Large intestine (tissue), 3 donors: ENCODE measurements around the gene CDKN2AIP. TPM values are rescaled to one million over a fixed set of nuclear protein-coding genes. Genes with fewer than 3 reads are reported as not detected.
"Not testable (repeated sequence)": the region's sequence is repeated elsewhere in the genome, so short reads cannot be mapped to it uniquely, and the experiment has no call there.

Source experiments
- DNase-seq, 2 donors: peaks; one replicate each; pipeline versions ENCODE4 v3.0.0 to v3.0.0-alpha.2; 2013
- H3K27ac ChIP-seq: one replicate; pipeline ENCODE4 v1.5.1; 2013; ENCODE audit warnings: low read length
- H3K27me3 ChIP-seq: 2 replicates; pipeline ENCODE4 v1.6.1; 2013; ENCODE audit warnings: low read length; ENCODE audit not compliant: control insufficient read depth, insufficient read depth
- H3K36me3 ChIP-seq: 2 replicates; pipeline ENCODE4 v1.6.1; 2013; ENCODE audit warnings: low read length; ENCODE audit not compliant: control insufficient read depth, insufficient read depth
- H3K4me1 ChIP-seq: one replicate; pipeline ENCODE4 v1.6.1; 2013; ENCODE audit warnings: low read length; ENCODE audit not compliant: control insufficient read depth, insufficient read depth
- H3K4me3 ChIP-seq: one replicate; pipeline ENCODE4 v1.5.1; 2013; ENCODE audit warnings: low read length
- H3K9me3 ChIP-seq: one replicate; pipeline ENCODE4 v1.6.1; 2013; ENCODE audit warnings: mild to moderate bottlenecking, low read depth, low read length, moderate library complexity; ENCODE audit not compliant: control insufficient read depth
- WGBS: methylation state at CpG from one replicate; pipeline ENCODE4 v1.1.5; 2013; ENCODE audit warnings: low lambda C conversion rate; ENCODE audit not compliant: insufficient coverage; 5-methylcytosine and 5-hydroxymethylcytosine counted together
- polyA plus RNA-seq: library from polyadenylated mRNA; unstranded; fragments of 120-200 nt; gene quantifications from one replicate; pipeline ENCODE4 v1.2.1, GENCODE V29; 2013

The CDKN2AIP gene
- polyA plus RNA-seq, 1 donor = 32.1 TPM

DNA sequence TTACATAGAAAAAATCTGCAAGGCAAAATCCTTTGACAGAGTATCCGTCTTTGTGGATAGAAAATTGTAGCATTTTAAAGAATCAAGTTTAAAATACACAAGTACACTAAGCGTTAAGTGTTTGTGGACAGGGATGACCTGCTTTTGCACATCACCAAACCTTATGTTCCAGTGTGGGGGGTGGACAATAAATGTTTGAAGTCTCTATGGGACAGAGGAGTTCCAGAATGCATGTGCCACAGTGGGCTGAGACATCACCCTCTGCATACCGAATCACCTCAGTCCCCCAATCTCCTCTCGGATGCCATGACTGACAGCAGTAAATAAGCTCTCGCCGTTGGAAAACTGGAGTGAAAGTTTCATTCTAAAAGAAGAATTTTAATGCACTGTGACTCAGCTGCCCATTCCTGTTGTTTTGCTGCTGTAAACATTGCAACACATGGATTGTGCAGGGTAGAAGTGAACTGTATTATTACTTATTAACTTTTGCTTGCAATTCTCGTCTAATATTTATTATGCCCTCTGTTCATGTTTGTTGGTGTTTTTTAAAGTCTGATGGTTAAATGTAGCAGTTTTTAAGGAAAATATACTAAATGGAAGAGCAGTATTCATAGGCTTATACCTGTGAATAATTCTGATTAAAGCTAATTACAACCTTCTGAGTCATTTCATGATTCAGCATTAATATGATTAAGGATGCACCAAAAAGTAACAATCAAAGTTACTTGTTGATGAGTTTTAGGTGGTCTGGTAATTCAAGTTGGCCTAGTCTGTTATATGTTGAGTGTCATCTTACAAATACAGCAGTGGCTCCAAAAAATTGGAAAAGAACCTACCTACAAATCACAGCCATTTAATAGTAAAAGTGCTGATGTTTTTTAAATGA, 24.0 kb downstream of the CDKN2AIP start:
- DNase-seq = peak in 1 of 2 donors; percentile 30
- H3K4me3 ChIP-seq = no peak overlapping the region
- 60% methylated on average over 2 of the region's 7 CpGs for WGBS

DNA sequence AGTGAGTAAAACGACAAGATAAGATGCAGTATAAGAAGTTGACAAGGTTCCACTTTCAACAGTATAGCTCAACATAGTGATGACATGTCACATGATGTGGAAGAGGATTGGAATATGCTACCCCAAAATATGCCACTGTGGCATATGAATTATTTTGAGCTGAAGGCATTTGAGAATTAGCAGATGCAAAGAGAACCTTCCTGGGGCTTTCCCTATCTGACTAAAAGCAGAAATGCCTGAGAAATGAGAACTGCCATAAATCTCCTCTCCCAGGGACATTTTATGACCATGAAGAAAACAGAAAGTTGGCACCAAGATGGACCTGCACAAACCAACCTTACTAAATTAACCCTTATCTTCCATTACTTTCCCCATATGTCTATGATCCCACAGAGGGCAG, 24.8 kb downstream of the CDKN2AIP start:
- H3K4me3 ChIP-seq = no peak overlapping the region
- DNase-seq = no peak
- no peaks in the 10 kb centered on the region for H3K4me1 ChIP-seq
- H3K27me3 ChIP-seq = no peaks in the 10 kb centered on the region
- no CpG with 5 or more reads among the region's 1 CpG for WGBS
- H3K9me3 ChIP-seq = no peaks in the 10 kb centered on the region
- no peaks in the 10 kb centered on the region for H3K36me3 ChIP-seq
- no peak overlapping the region for H3K27ac ChIP-seq

More for the DNA sequence above, 24.0 kb downstream of the CDKN2AIP start:
- Histone ChIP-seq H3K27ac (no peak overlapping the region), H3K27me3 (no peaks in the 10 kb centered on the region), H3K9me3 (no peaks in the 10 kb centered on the region), H3K36me3 (no peaks in the 10 kb centered on the region), H3K4me1 (no peaks in the 10 kb centered on the region)

DNA sequence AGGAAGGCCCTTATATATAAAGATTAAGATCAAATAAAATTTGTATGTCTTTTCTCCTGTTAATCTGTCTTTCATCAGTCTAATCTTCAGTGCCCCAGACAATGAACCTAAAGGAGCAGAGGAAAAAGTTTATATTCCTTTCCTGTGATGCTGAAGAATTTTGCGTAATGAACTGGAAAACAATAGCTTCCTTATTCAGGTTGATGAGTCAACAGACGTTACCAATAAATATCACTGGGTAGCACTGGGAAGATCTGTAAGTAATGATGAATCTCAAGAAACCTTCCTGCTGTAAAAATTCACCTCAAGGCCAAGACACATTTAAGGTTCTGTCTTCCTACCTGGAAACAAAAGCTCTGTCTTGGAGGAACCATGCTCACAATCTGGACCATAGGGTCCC, 25.5 kb downstream of the CDKN2AIP start:
- Histone ChIP-seq H3K27ac (no peak overlapping the region), H3K27me3 (no peaks in the 10 kb centered on the region)

GRCh38 chr4:183470821-183471220, 26.4 kb downstream of the CDKN2AIP start:
- Histone ChIP-seq H3K4me1 (no peaks in the 10 kb centered on the region), H3K9me3 (no peaks in the 10 kb centered on the region), H3K27ac (no peak overlapping the region), H3K27me3 (no peaks in the 10 kb centered on the region), H3K36me3 (no peaks in the 10 kb centered on the region), H3K4me3 (no peak overlapping the region)
- DNase-seq = peak; percentile 9 to 43
- WGBS = 100% methylated on average over 1 of the region's 4 CpGs

More for the DNA sequence above, 25.5 kb downstream of the CDKN2AIP start:
- Histone ChIP-seq H3K9me3 (no peaks in the 10 kb centered on the region), H3K4me1 (no peaks in the 10 kb centered on the region), H3K36me3 (no peaks in the 10 kb centered on the region), H3K4me3 (no peak overlapping the region)
- 100% methylated on average over 1 of the region's 2 CpGs for WGBS
- DNase-seq = no peak

DNA sequence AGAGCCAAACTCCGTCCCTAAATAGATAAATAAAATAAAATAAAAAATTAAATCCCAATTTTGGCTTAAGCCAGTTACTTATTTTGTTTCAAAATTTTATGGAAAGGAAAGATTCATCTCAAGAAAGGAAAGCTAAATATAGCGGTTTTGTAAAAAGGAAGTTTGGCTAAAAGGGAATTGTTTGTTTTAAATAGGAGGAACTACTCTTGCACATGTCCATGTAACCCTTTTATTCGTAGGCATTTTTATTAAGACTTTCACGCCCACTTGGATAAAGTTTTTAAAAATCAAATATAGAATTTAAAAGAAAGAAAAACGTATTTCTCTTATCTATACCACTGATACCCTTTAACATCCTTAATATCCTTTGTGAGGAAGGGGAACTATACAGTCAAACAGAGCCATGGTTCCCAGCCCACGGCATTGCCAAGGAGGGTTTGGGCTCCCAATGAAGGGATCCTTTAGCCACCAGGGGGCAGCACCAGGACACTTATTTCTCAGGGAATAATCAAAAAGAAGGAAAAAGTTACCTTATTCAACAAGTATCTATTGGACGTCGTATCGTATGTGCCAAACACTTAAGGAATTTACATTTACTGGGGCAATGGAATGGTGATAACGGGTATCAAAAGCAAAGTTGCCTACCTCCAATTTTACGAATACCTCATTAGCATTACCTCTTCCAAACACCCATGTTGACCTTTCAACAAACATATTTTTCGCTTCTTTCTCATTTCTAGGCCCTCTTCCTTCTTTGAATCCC, 27.7 kb downstream of the CDKN2AIP start:
- DNase-seq = peak; percentile 48 to 61
- 65% methylated on average over 8 of the region's 12 CpGs for WGBS
- Histone ChIP-seq H3K9me3 (no peaks in the 10 kb centered on the region), H3K27me3 (no peaks in the 10 kb centered on the region), H3K27ac (no peak overlapping the region), H3K4me3 (no peak overlapping the region), H3K4me1 (no peaks in the 10 kb centered on the region), H3K36me3 (no peaks in the 10 kb centered on the region)

GRCh38 chr4:183478123-183478522, 33.7 kb downstream of the CDKN2AIP start:
- Histone ChIP-seq H3K27me3 (peaks cover 4% of the 10 kb centered on the region), H3K4me3 (no peak overlapping the region), H3K27ac (no peak overlapping the region), H3K9me3 (peaks cover 2% of the 10 kb centered on the region), H3K4me1 (no peaks in the 10 kb centered on the region), H3K36me3 (no peaks in the 10 kb centered on the region)
- WGBS = 56% methylated on average over 3 of the region's 5 CpGs
- no peak for DNase-seq

DNA sequence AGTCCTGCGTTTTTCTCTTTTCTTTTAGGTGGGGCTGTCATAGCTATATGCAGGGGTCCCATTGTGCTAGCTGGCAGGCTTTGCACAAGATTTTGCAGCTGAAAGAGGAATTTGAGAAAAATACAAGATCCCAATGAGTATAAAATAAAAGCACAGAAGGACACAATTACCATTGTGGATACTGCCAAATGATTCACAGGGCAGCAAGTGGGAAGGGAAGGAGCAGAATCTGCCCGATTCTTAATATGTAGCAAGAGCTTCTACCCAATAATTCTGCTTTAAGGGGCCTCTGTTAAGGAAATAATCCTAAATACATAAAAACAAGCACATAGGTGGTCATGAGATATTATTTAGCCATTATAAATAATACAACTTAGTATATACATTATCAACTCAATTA, 34.5 kb downstream of the CDKN2AIP start:
- no peaks in the 10 kb centered on the region for H3K4me1 ChIP-seq
- H3K4me3 ChIP-seq = no peak overlapping the region
- 80% methylated on average over 1 of the region's 2 CpGs for WGBS

DNA sequence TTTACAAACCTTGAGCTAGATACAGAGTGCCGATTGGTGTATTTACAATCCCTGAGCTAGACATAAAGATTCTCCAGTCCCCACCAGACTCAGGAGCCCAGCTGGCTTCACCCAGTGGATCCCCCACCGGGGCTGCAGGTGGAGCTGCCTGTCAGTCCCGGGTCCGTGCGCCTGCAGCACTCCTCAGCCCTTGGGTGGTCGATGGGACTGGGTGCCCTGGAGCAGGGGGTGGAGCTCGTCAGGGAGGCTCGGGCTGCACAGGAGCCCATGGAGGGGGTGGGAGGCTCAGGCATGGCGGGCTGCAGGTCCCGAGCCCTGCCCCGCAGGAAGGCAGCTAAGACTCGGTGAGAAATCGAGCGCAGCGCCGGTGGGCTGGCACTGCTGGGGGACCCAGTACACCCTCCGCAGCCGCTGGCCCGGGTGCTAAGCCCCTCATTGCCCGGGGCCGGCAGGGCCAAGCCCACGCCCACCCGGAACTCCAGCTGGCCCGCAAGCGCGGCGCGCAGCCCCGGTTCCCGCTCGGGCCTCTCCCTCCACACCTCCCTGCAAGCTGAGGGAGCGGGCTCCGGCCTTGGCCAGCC, 38.2 kb downstream of the CDKN2AIP start:
- WGBS = no CpG with 5 or more reads among the region's 33 CpGs

More for the DNA sequence above, 34.5 kb downstream of the CDKN2AIP start:
- peaks cover 4% of the 10 kb centered on the region for H3K27me3 ChIP-seq
- H3K27ac ChIP-seq = no peak overlapping the region
- peaks cover 6% of the 10 kb centered on the region for H3K9me3 ChIP-seq
- no peak for DNase-seq
- H3K36me3 ChIP-seq = no peaks in the 10 kb centered on the region

GRCh38 chr4:183483997-183484396, 39.6 kb downstream of the CDKN2AIP start:
- no peak for DNase-seq
- Histone ChIP-seq H3K4me1 (no peaks in the 10 kb centered on the region), H3K9me3 (peaks cover 6% of the 10 kb centered on the region), H3K27me3 (no peaks in the 10 kb centered on the region), H3K4me3 (no peak overlapping the region), H3K36me3 (no peaks in the 10 kb centered on the region), H3K27ac (no peak overlapping the region)
- WGBS = 100% methylated on average over 3 of the region's 7 CpGs

More for the DNA sequence above, 38.2 kb downstream of the CDKN2AIP start:
- H3K4me3 ChIP-seq, H3K9me3 ChIP-seq, H3K27ac ChIP-seq, H3K27me3 ChIP-seq, DNase-seq, H3K36me3 ChIP-seq, H3K4me1 ChIP-seq: not testable (repeated sequence)

DNA sequence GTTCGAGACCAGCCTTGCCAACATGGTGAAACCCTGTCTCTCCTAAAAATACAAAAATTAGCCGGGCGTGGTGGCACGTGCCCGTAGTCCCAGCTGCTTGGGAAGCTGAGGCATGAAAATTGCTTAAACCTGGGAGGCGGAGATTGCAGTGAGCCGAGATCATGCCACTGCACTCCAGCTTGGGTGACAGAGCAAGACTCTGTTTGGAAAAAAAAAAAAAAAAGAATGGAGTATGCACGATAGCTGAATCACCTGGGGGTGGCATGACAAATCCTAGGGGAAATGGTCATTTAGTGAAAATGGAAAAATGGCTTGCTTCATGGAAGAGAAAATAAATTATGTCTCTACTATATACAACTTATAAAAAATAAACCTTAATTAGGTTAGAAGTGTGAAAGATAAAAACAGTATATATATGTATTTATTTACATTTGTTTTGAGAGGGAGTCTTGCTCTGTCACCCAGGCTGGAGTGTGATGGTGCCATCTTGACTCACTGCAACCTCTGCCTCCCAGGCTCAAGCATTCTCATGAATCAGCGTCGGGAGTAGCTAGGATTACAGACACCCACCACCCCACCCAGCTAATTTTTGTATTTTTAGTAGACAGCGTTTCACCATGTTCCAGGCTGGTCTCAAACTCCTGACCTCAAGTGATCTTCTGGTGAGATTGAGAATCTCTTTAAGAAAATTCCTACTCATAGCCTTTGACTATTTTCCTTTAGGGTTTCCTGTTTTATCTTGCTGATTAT, 41.1 kb downstream of the CDKN2AIP start:
- Histone ChIP-seq H3K36me3 (no peaks in the 10 kb centered on the region), H3K27me3 (no peaks in the 10 kb centered on the region), H3K9me3 (peaks cover 6% of the 10 kb centered on the region), H3K27ac (no peak overlapping the region), H3K4me3 (no peak overlapping the region), H3K4me1 (no peaks in the 10 kb centered on the region)
- no CpG with 5 or more reads among the region's 11 CpGs for WGBS
- DNase-seq = no peak
